Caco-2 (cell line): ENCODE data around the gene MOBP. TPM values are rescaled to one million over a fixed set of nuclear protein-coding genes. Genes with fewer than 3 reads are reported as not detected.
"Not testable (repeated sequence)": the region's sequence is repeated elsewhere in the genome, so short reads cannot be mapped to it uniquely, and the experiment has no call there.

Experiments used
- BruUV-seq: library from RNA; stranded (reverse); fragments of 400-500 nt; replicated peaks from 2 replicates; lab custom pipeline; 2021; lab: Mats Ljungman, UMichigan
- CTCF ChIA-PET: fragments of 300-600 bp; sonication (Branson Sonifier 250); formaldehyde crosslinking; loops from one replicate; lab custom pipeline; 2022; ENCODE audit warnings: antibody characterized with exemption; lab: Charles Lee
- POLR2A ChIA-PET: fragments of 300-600 bp; sonication (Branson Sonifier 250); formaldehyde crosslinking; loops from one replicate; lab custom pipeline; 2022; ENCODE audit warnings: antibody characterized with exemption; lab: Charles Lee
- DNase-seq, 2 experiments: peaks; one replicate each; pipeline versions ENCODE4 v3.0.0 to v3.0.0-alpha.2; 2020 to 2022
- H3K27me3 ChIP-seq: replicated peaks from 2 replicates; pipeline ENCODE4 v1.6.0; 2011; ENCODE audit warnings: low read length; ENCODE audit not compliant: control insufficient read depth, insufficient read depth
- H3K36me3 ChIP-seq: 2 replicates; pipeline ENCODE4 v1.5.1; 2011; ENCODE audit warnings: low read length; ENCODE audit not compliant: control insufficient read depth, insufficient read depth
- H3K4me1 ChIP-seq: fragments of 250-450 bp; sonication (Bioruptor Pico); 2 replicates; pipeline ENCODE4 v1.5.1; 2020; ENCODE audit warnings: mild to moderate bottlenecking
- H3K4me3 ChIP-seq: 2 replicates; pipeline ENCODE4 v1.5.1; 2011; ENCODE audit warnings: low read depth, mild to moderate bottlenecking, control low read depth, low read length
- H3K9me3 ChIP-seq: fragments of 250-450 bp; sonication (Bioruptor Pico); 2 replicates; pipeline ENCODE4 v1.5.1; 2020; ENCODE audit warnings: mild to moderate bottlenecking, moderate library complexity
- H3K27ac Mint-ChIP-seq: one replicate; pipeline ENCODE4 v1.8.0; 2022; ENCODE audit warnings: mixed read lengths; ENCODE audit not compliant: unreplicated experiment
- H3K27me3 Mint-ChIP-seq: one replicate; pipeline ENCODE4 v1.8.0; 2022; ENCODE audit warnings: mixed read lengths; ENCODE audit not compliant: insufficient read depth, unreplicated experiment
- H3K36me3 Mint-ChIP-seq: one replicate; pipeline ENCODE4 v1.8.0; 2022; ENCODE audit warnings: mild to moderate bottlenecking, mixed read lengths; ENCODE audit not compliant: insufficient read depth, unreplicated experiment
- H3K4me1 Mint-ChIP-seq: one replicate; pipeline ENCODE4 v1.8.0; 2022; ENCODE audit warnings: low read depth, mixed read lengths; ENCODE audit not compliant: unreplicated experiment
- H3K4me3 Mint-ChIP-seq: one replicate; pipeline ENCODE4 v1.8.0; 2022; ENCODE audit warnings: mild to moderate bottlenecking, moderate library complexity, mixed read lengths; ENCODE audit not compliant: unreplicated experiment
- H3K9me3 Mint-ChIP-seq: one replicate; pipeline ENCODE4 v1.8.0; 2022; ENCODE audit warnings: mixed read lengths; ENCODE audit not compliant: unreplicated experiment
- CTCF ChIP-seq, 2 experiments: fragments of 200-600 bp in 1 of 2; IDR thresholded peaks; 1 replicate in 1 of 2; 2 replicates in 1 of 2; pipeline versions ENCODE4 v1.5.1 to v1.8.0; 2011 to 2022; ENCODE audit warnings: antibody characterized with exemption in 1 of 2, control low read depth in 1 of 2, inconsistent platforms in 1 of 2, low read depth in 1 of 2, low read length in 1 of 2, mild to moderate bottlenecking in 1 of 2, moderate library complexity in 1 of 2; ENCODE audit not compliant: insufficient read depth in 1 of 2, severe bottlenecking in 1 of 2, unreplicated experiment in 1 of 2
- intact Hi-C: fragments of 100-400 bp; cut with micrococcal nuclease; formaldehyde crosslinking; loops from one replicate; pipeline ENCODE4 v1.10.0; 2022; ENCODE audit not compliant: unreplicated experiment
- total RNA-seq: library from RNA; stranded (reverse); gene quantifications from 2 replicates; pipeline ENCODE4 v1.2.3, GENCODE V29; 2022

Gene MOBP
- total RNA-seq, 1 experiment from 2014 or later = 0.27 TPM

GRCh38 chr3:39453134-39453533, 14.3 kb upstream of the MOBP start:
- Mint-ChIP-seq H3K4me3 (no peak overlapping the region), H3K4me1 (peaks cover 15% of the 10 kb centered on the region), H3K27me3 (peaks cover 2% of the 10 kb centered on the region), H3K36me3 (peaks cover 8% of the 10 kb centered on the region), H3K27ac (no peak overlapping the region), H3K9me3 (peaks cover 9% of the 10 kb centered on the region)
- intact Hi-C loops = no loop called here
- DNase-seq = no peak
- no peaks in the 10 kb centered on the region for H3K36me3 ChIP-seq
- no peaks in the 10 kb centered on the region for H3K27me3 ChIP-seq
- no peaks in the 10 kb centered on the region for H3K9me3 ChIP-seq
- no TSS peak for BruUV-seq
- ChIA-PET CTCF (no interaction called here), POLR2A (no interaction called here)
- no peak overlapping the region for H3K4me3 ChIP-seq
- no peak for TF ChIP-seq CTCF (IDR thresholded peaks at IDR 0.05; ENCODE audit: insufficient read depth in 1 of 2, low read depth in 1 of 2, low read length in 1 of 2, severe bottlenecking in 1 of 2, unreplicated experiment in 1 of 2)
- H3K4me1 ChIP-seq = peaks cover 11% of the 10 kb centered on the region; the same call in 1 of the 2 replicates

GRCh38 chr3:39453872-39454271, 13.6 kb upstream of the MOBP start:
- H3K36me3 Mint-ChIP-seq, H3K27me3 ChIP-seq, H3K27ac Mint-ChIP-seq, BruUV-seq, H3K4me3 ChIP-seq, H3K27me3 Mint-ChIP-seq, H3K9me3 Mint-ChIP-seq, CTCF ChIA-PET, H3K36me3 ChIP-seq, POLR2A ChIA-PET, H3K9me3 ChIP-seq, H3K4me3 Mint-ChIP-seq, DNase-seq, intact Hi-C loops: not testable (repeated sequence)
- H3K4me1 Mint-ChIP-seq = peaks cover 10% of the 10 kb centered on the region
- peaks cover 11% of the 10 kb centered on the region; the same call in 1 of the 2 replicates for H3K4me1 ChIP-seq

DNA sequence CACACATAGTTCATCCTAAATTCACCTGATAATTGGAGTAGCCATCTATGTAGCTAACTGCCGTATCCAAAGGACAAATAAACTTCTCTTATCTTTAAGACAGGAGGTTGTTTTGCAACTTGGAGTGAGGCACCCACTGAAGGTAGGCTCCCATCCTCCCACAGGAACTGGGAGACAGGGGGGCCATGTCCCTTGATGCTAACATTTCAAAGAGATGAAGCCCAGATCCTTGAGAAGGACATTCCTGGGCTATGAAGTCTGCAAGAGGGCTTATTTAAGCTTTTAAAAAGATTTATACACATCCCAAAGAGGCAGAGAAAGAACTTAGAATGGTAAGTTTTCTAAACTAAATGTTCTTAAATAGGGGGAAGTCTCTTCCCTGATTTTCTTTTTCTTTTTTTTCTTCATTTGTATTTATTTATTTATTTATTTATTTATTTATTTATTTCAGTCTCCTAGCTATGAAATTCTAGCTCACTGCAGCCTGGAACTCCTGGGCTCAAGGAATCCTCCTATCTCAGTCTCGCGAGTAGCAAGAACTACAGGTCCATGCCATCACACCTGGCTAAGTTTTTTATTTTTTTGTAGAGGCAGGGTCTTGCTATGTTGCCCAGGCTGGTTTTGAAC, 12.8 kb upstream of the MOBP start:
- no peaks in the 10 kb centered on the region for H3K9me3 ChIP-seq
- BruUV-seq = no TSS peak
- Mint-ChIP-seq H3K27ac (no peak overlapping the region), H3K4me1 (peaks cover 10% of the 10 kb centered on the region), H3K27me3 (peaks cover 2% of the 10 kb centered on the region), H3K9me3 (peaks cover 9% of the 10 kb centered on the region), H3K36me3 (peaks cover 8% of the 10 kb centered on the region), H3K4me3 (no peak overlapping the region)
- CTCF ChIA-PET = no interaction called here
- POLR2A ChIA-PET = interaction anchor here (0.6 kb wide), 1 partner anchor 347 kb away, joined by 3 read pairs; the partner anchor contains the start of genes GORASP1 and TTC21A
- H3K27me3 ChIP-seq = no peaks in the 10 kb centered on the region
- intact Hi-C loops = no loop called here
- DNase-seq = no peak
- no peak overlapping the region for H3K4me3 ChIP-seq
- TF ChIP-seq CTCF (IDR thresholded peaks at IDR 0.05; ENCODE audit: insufficient read depth in 1 of 2, low read depth in 1 of 2, low read length in 1 of 2, severe bottlenecking in 1 of 2, unreplicated experiment in 1 of 2) = no peak
- H3K4me1 ChIP-seq = peaks cover 11% of the 10 kb centered on the region; the same call in 1 of the 2 replicates
- no peaks in the 10 kb centered on the region for H3K36me3 ChIP-seq
